Stimulated activated CD8-positive, alpha-beta memory T cell treated with anti-CD3 and anti-CD28 coated beads, Interleukin-7, amount 100 ng/mL, for 1 hour (primary cell): Measurements from ENCODE around the gene PHLDA1.
A peak's percentile ranks its signal among the peaks of the same experiment; 100 is the strongest.

Experiments used
- DNase-seq, 2 donors: peaks; one replicate each; pipeline ENCODE4 v3.0.0-alpha.2; 2020; ENCODE audit warnings: low read depth in 2 of 2

The PHLDA1 gene

DNA sequence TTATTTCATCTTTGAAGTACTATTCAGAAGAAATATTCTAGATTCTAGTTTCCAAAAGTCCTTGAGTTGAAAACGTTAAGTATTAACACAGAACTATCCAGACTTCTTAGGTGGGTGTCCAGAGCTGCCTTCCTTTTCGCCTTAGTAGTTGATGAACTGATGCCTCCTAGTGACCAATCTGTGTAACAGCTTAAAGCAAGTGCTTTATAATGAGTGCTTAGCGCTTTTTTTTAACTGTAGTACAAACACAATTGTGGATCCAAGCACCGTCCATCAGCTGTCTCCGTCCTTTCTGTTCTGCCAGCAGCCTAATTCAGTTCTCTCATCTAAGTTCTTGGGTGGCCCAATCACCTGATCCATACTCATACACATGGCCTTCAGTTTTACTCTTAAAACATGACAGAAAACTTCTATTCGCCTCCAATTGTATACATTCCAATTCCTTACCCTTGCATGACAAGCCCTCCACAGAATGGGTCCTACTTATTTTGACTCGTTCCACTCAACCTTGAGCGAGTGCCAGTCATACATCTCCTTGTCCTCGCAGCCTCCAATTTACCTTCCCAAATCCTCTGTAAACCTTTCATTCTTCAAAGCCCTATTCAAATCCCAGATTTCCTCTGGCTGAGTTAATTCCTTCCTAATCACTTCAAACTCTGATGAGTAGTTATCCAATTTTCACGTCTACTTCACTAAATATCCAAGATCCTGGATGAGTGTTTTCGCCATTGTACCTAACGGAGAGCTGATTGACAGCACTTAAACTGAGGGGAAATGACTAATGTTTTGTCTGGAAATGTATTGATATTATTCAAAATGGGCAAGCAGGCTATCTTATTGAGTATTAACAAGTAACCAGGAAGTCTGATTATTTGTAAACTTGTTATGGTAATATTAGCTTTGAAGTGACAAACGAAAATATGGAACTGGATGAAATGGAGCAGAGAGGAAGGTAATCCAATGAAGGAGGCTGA, 5.8 kb upstream of the PHLDA1 start:
- DNase-seq, result no peak

DNA sequence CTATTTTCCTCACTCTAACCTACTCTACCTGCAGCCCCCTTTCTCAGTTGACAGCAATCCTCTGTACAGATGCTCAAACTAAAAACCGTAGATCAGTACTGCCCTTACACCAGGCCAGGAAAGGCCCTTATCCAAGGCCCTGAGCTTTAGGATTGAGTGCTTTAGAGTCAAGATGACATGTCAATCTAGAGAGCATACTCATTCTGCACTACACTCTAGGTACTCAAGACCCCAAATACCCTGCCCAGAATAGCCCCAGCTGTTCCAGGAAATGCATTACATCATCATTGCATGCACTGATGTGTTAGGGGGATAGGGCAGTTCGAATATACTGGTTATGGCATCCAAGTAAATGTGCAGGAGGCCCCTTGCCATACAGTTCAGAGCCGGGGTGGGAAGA, 3.5 kb upstream of the PHLDA1 start:
- no peak for DNase-seq

DNA sequence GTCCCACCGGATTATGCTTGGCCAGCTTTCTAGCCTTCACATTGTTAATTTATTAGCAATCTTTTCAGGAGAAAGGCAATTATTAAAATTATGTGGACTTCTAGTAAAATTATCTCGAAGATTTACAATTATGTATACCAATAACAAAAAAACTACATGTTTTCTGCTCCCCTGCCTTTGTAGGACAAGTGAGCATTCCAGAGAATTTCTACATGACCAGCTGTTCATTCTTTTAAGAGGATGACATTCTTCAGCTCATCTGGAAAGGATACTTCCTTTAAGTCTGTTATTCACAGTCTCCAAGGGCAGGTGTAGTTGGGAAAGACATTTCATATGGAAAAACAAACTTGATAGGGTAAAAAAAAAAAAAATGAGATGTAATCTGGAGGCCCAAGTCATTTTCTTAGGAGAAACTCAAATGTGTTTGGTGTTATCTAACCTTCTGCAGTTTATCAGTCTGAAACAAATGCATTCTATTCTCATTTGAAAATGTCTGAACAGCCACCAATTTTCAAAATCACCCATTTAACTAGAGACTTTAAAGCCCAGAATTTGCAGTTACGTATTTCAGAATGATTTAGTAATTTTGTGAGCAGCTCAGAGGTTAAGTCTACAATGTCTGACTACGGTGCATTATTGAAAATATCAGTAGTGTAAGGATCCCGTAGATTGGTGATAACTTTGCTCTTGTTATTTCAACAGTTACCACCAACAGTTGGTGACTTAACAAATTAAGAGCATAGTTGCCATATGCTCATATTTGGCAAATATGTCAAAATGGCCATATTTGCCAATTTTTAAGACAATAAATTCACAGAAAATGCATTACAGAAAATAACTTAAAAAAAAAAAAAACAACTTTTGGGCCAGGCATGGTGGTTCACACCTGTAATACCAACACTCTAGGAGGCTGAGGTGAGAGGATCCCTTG, 1.8 kb upstream of the PHLDA1 start:
- DNase-seq, result no peak

DNA sequence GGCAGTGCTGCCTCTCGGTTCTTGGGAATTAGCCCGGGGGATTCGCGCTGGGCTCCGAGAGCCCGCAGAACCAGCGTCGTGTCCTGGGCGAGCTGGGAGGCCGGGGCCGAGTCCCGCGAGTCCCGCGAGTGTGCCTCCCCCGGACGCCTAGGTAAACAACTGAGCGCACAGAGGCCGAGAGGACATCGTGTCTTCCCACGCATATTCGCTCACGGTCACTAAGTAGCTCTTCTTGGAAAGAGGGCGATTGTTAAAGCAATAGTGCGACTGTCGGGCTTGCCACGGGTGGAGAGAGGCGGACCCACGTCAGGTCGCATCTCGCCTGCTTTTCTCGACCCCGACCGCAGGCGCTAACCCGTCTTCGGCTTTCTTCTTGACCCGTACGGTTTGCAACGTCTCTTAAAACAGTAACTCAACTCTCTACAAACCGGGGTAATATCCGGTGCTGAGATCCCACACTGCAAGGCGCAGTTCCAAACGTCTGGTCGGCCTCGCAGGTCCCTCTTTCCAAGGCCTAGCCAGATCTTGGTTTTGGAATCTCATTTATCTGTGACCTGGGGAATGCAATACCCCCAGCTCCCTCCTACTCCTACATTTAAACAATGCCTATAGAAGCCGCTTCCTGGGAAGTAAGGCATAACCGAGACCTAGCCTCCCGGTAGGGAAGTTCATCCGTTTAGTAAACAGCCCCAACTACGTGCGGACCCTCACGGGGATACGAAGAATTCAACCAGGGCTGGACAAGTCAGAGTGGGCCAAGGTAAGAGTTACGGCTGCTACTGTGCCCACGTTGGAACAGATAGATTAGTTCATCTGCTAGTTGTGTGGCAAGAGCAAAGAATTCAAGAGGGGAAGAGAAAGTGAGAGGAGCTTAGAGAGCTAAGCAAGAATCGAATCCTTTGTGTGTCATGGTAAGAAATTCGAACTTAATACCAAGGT, 736 bp upstream of the PHLDA1 start:
- DNase-seq, result no peak

DNA sequence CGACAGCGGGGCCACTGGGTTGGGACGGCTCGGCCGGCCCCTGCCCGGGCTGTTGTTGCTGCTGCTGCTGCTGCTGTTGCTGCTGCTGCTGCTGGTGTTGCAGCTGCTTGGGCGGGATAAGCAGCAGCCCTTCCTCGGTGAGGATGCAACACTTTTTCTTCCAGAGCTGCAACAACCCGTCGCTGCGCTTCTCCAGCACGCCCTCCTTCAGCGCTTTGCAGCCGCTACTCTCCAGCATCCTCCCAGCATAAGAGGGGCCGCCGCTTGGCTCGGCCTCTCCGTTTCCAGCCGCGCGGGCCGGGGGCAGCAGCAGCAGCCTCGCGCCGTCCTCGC, 529 bp downstream of the PHLDA1 start:
- no peak for DNase-seq

DNA sequence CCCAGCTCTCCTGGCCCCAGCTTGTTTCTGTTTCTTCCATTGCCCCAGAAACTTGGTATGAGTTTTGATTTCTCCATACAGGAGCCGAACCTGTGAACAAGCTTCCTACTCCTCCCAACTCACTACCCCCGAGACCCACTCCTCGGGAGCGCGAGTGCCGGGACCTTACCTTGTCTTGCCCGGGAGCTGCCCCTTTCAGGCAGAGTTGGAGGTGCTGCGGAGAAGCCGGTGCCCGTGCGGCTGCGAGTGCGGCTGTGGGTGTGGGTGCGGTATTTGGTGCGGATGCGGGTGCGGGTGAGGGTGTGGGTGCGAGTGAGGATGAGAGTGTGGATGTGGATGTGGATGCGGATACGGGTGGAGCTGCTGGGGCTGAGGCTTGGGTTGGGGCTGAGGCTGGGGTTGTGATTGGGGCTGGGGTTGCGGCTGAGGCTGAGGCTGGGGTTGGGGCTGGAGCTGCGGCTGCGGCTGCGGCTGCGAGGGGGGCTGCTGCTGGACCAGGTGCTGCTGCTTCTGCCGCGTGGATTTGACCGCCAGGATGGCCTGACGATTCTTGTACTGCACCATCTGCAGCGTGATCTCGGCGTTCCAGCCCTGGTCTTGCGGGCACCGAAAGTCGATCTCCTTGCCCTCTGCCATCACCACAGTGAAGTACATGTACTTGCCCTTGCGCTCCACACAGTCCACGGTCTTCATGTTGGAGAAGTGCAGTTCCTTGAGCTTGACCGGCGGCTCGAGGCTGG, 1.1 kb downstream of the PHLDA1 start:
- DNase-seq, result peak in 1 of 2 donors; percentile 24

DNA sequence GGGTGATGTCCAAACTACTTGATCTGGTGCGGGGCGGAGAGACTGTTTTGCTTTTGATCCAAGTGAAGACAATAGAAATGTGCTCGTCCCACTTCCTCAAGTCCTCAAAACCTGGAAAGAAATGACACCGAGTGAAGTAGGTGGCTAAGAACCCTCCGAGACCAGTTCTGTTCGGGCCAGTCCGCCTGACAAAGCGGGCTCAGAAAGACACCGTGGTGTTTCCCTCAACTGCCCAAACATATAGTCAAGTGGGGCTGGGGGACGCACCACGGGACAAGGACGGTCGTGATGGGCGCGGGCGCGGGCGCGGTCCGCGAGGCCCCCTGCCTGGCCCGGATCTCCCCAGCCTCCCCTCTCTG, 1.6 kb downstream of the PHLDA1 start:
- no peak for DNase-seq

DNA sequence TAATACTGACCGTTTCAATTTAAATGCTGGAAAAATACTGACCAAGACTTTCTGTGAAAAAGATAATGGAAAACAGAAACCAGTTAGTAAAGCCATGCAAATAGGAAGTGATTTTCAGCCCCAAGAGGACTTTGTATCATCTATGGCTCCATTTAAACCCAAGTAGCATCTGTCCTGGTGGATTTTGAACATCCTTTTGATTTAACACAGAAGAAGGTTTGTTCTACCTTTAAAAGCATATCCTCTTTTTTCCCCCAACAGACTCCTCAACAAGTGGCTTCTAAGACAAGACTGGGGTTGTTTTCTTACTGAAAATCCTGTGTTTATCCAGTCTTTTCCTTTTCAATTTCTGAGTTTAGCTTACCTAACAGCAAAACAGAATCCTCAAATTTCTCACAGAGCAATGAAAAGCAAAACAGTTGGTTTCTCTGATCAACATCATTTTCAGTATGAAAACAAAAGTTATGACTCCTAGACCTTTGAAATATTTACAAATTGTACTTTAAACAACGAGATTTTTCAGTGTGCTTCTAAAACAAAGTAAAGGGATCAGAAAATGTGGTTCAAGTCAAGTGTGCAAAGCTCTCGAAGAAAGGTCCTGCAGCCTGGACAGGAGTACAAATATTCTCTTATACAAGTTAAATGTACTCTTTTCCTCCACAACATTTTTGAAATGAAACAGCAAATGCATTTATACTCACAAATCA, 2.9 kb downstream of the PHLDA1 start:
- DNase-seq, result no peak

DNA sequence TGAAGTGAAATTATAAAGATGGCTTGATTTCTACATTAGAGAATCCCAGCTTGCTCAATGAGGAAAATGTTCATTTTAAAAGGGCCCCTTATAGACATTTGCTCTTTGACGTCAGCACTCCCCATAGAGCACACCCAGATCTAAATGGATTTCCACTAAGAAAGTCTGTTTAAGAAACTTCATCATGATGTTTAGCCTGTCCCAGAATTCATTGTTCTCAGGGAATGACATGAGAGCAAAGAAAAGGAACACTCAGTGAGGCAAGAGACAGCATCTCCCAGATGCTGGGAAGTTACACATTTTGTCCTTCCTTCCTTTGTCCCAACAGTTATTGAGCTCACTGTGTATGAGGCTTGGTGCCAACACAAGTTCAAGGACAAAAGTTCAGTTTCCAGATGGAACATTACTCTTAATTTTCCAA, 4.9 kb downstream of the PHLDA1 start:
- DNase-seq, result no peak

DNA sequence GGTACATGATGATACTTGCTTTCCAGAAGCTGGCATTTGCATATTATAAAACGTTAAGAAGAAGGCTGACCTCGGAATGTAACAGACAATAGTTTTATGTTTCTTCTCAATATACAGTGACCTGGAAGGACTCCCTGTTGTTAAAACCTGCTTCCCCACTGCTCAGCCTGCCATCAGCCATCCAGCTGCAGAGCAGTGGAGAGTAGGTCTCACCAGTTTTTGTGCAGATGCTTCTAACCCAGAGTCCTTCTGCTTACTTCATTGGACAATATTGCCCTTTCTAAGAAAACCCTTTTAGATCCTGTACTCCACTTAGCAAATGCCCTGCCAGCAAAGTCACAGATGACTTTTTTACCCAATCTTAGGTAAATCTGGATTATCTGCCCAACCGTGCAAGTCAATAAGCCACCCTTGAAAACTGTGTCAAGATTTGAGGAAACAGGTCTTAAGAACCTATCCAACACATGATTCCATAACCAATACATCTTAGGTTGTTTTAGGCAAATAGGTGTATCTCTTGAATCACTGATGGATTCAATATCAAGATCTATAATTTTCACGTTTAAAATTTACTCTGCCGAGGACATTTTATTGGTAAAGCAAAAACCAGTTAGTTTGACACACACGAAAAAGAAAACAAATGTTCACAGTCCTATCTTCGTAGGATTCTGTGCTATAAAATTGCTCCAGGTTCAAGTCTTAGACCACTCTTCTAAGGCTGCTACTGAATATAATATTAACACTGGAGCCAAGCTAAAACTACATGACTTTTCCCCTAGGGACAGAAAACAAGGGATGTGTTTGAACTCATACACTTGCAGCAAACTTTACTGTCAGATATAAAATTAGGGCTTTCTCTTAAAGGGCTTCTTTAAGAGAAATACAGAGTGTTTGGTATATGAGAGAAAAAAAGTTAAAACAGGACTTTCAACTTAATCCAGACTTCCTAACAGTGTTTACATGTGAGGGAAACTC, 5.7 kb downstream of the PHLDA1 start:
- no peak for DNase-seq

DNA sequence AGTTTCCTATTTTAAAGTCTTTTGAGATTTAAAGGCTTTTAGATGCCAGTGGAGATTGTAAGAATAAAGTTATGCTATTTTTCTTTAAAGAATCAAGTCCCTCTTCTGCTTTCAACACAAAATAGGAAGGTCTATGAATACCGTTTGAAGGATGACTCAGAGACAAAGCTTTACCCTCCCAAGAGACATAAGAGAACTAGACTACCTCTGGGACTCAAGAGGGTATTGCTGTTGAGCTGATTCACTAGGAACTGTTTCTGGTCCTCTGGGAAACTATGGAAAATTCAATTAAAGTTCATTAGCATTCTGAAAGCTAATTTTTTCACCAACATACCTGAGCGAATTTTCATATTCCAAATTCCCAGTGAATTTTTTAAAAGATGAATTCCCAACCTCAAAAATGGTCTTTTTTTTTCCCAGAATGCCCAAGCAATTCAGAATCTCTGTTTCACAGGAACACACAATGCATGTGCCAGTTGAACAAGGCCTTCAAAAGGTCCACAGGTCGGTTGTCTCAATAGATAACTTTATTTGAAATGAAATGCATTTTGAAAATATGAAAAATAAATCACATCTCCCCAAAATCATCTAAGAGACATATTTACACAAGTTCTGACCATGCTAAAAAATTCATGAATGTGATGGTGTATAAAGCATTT, 6.5 kb downstream of the PHLDA1 start:
- DNase-seq, result no peak

DNA sequence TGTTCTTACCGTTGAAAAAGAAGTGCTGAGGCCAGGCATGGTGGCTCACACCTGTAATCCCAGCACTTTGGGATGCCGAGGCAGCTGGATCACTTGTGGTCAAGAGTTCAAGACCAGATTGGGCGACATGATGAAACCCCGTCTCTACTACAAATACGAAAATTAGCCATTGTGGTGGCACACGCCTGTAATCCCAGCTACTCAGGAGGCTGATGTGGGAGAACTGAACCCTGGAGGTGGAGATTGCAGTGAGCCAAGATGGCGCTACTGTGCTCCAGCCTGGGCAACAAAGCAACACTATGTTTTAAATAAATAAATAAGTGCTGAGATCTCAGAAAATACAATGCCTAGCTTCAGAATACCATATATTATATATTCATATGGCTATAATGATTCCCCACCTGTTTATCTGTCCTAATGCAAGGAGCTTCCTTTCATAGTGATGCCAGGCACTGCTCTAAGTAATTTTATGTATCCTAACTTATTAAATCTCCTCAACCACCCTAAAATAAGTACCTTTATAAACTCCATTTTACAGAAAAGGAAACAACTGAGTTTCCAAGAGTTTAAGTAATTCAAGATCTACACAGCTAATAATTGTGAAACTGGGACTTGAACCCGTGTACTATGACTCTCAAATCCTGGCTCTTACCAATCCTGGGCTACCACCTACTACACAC, 7.3 kb downstream of the PHLDA1 start:
- no peak for DNase-seq

DNA sequence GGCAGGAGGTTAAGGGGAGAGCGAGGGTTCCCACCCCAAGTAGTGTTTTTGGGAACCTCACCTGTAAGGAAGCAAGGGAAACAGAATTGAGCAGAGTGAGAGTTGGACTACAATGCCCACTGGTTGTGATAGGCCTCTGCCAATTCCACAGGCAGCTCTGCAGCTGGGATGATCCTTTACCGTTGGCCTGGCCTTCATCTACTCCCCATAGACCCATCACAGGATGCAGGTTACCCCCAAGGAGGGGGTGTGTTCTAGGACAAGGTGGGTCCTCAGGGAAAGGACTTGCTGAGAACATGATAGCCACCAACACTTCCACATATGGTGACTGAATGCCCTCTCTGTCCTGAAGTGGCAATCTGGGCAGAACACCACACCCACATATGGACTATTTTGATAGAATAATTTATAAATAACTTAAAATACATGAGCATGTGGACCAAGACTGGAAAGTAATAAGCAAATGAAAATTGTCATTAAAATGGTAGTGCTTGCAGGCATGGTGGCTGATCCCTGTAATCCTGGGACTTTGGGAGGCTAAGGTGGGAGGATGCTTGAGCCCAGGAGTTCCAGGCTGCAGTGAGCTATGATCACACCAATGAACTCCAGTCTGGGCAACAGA, 8.4 kb downstream of the PHLDA1 start:
- DNase-seq, result no peak

DNA sequence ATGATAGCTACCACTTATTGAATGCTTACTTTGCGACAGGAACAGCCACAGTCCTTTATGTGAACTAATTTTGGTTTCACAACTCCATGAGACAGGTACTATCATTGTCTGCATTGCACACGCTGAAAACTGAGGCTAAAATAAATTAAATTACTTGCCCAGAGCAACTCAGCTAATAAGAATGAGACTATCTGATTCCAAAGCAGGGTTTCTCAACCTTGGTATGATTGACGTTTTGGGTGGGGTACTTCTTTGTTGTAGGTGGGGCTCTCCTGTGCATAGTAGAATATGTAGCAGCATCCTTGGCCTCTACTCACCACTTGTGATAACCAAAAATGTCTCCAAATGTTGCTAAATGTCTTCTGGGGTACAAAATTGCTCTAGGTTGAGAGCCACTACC, 9.1 kb downstream of the PHLDA1 start:
- no peak for DNase-seq

DNA sequence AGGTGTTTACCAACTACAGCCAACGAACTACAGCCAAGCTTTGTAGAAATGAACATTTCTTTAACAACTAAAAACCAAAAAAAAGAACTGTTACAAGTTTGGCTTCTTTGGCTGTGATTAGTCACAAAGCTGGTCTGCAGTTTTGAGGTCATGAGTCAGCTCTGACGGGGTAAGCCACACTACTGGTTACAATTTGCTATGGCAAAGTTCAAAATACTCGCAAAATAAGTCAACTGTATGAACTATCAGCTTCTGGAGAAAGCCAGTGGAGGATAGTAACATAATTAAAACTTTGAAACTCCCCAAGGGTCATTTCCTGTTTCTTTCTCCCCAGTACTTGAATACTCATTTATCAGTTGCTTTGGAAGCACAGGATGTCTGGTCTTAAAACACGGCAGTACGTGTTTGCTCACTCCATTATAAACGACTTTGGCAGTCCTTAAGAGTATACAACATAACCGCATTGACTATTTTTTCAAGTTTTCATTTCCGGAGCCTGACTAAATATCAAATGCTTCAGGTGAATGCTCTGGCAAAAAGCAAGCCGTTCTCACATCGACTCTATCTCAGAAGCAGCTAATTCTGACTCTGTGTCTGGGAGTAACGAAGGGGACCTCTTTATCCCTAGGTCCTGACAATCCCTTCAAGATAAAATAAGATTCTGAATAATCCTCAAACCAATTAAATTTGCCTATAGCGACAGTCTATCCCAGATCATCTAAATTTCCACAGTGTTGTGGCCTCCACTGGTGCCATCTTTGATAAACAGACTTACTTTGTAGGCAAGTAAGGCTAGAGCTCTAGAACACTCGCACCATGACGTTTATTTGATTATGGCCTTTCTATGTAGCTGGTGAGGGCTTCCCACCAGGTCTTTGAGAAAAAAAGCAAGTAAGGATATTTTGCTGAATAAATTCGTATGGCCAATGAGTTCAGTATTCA, 10.6 kb downstream of the PHLDA1 start:
- peak in 1 of 2 donors; percentile 30 for DNase-seq

DNA sequence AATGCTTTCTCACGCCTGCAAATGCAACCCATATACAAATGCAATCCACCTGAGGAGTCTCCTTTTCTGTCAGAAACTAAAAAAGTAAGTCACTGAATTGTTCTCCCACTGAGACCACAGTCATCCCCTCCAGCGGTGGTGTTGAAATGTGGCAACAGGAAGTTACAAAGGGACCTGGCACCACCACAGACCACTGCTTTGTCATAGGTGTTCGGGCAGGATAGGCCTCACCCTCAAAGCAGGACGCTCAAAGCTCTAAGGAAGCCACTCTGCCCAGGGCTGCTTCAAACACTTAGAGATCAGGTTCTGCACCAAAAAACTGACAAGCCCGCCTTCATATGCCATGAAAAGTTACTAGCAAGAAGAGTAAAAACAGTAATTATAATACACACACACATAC, 11.3 kb downstream of the PHLDA1 start:
- DNase-seq, result peak; percentile 42 to 46
